CD14-positive monocyte (primary cell): ENCODE measurements around the gene ZNF821. TPM values are rescaled to one million over a fixed set of nuclear protein-coding genes. Genes with fewer than 3 reads are reported as not detected.

Experiments
- DNase-seq, 3 donors: peaks; one replicate each; pipeline ENCODE4 v3.0.0-alpha.2; 2011 to 2022
- H2AFZ ChIP-seq: 2 replicates; pipeline ENCODE4 v1.6.0; 2012; ENCODE audit warnings: mild to moderate bottlenecking, low read depth, low read length, inconsistent platforms; ENCODE audit not compliant: insufficient read depth, poor library complexity, severe bottlenecking
- H3K27ac ChIP-seq, 2 donors: 1 replicate in 1 of 2; 2 replicates in 1 of 2; pipeline ENCODE4 v1.5.1; 2012 to 2013; ENCODE audit warnings: low read length in 2 of 2, control low read depth in 1 of 2, inconsistent platforms in 1 of 2, low read depth in 1 of 2, mild to moderate bottlenecking in 1 of 2
- H3K27me3 ChIP-seq, 2 donors: one replicate each; pipeline versions ENCODE4 v1.6.0 to v1.6.1; 2011 to 2013; ENCODE audit warnings: low read length in 2 of 2; ENCODE audit not compliant: control insufficient read depth in 2 of 2, insufficient read depth in 2 of 2
- H3K36me3 ChIP-seq, 2 donors: replicated peaks in 1 of 2; 1 replicate in 1 of 2; 2 replicates in 1 of 2; pipeline versions ENCODE4 v1.5.1 to v1.6.1; 2012 to 2013; ENCODE audit warnings: low read length in 2 of 2, control low read depth in 1 of 2, inconsistent platforms in 1 of 2, mild to moderate bottlenecking in 1 of 2; ENCODE audit not compliant: insufficient read depth in 2 of 2, control insufficient read depth in 1 of 2
- H3K4me1 ChIP-seq, 2 donors: 1 replicate in 1 of 2; 2 replicates in 1 of 2; pipeline versions ENCODE4 v1.5.1 to v1.6.1; 2012 to 2013; ENCODE audit warnings: low read length in 2 of 2, control low read depth in 1 of 2, inconsistent platforms in 1 of 2, mild to moderate bottlenecking in 1 of 2, moderate library complexity in 1 of 2; ENCODE audit not compliant: insufficient read depth in 2 of 2, control insufficient read depth in 1 of 2
- H3K4me2 ChIP-seq: replicated peaks from 2 replicates; pipeline ENCODE3; 2012; ENCODE audit warnings: low read length, moderate library complexity, mild to moderate bottlenecking; ENCODE audit not compliant: poor library complexity, severe bottlenecking; ENCODE audit errors: extremely low read depth
- H3K4me3 ChIP-seq, 3 experiments: fragments of 200-600 bp in 1 of 3; sonication (generic) in 1 of 3; replicated peaks in 1 of 3; 1 replicate in 2 of 3; 2 replicates in 1 of 3; pipeline ENCODE4 v1.5.1; 2011 to 2013; ENCODE audit warnings: low read length in 3 of 3, mild to moderate bottlenecking in 3 of 3, control low read depth in 2 of 3, low read depth in 2 of 3, inconsistent platforms in 1 of 3, moderate library complexity in 1 of 3
- H3K79me2 ChIP-seq: 2 replicates; pipeline ENCODE4 v1.6.0; 2012; ENCODE audit warnings: mild to moderate bottlenecking, control low read depth, inconsistent platforms, low read length, moderate library complexity; ENCODE audit not compliant: insufficient read depth
- H3K9ac ChIP-seq: 2 replicates; pipeline ENCODE4 v1.6.0; 2017; ENCODE audit warnings: low read length, mild to moderate bottlenecking; ENCODE audit not compliant: insufficient read depth, poor library complexity, severe bottlenecking
- H3K9me3 ChIP-seq, 2 donors: replicated peaks in 1 of 2; 1 replicate in 1 of 2; 2 replicates in 1 of 2; pipeline versions ENCODE4 v1.5.1 to v1.6.1; 2012 to 2013; ENCODE audit warnings: low read length in 2 of 2, control low read depth in 1 of 2; ENCODE audit not compliant: control insufficient read depth in 1 of 2, insufficient read depth in 1 of 2
- H4K20me1 ChIP-seq: 2 replicates; pipeline ENCODE4 v1.6.0; 2012; ENCODE audit warnings: mild to moderate bottlenecking, low read length, control low read depth, moderate library complexity; ENCODE audit not compliant: insufficient read depth
- H3K27ac Mint-ChIP-seq, 7 donors: one replicate each; pipeline ENCODE4 v1.8.0; 2020; ENCODE audit warnings: mild to moderate bottlenecking in 7 of 7, mixed read lengths in 7 of 7, moderate library complexity in 6 of 7, inconsistent platforms in 2 of 7
- H3K27me3 Mint-ChIP-seq, 3 donors: one replicate each; pipeline ENCODE4 v1.8.0; 2021 to 2022; ENCODE audit warnings: low read depth in 3 of 3, mild to moderate bottlenecking in 3 of 3, mixed read lengths in 3 of 3, moderate library complexity in 3 of 3, inconsistent platforms in 1 of 3
- H3K36me3 Mint-ChIP-seq, 2 donors: one replicate each; pipeline ENCODE4 v1.8.0; 2020; ENCODE audit warnings: mixed read lengths in 2 of 2, inconsistent platforms in 1 of 2, mild to moderate bottlenecking in 1 of 2
- H3K4me1 Mint-ChIP-seq: one replicate; pipeline ENCODE4 v1.8.0; 2020; ENCODE audit warnings: mild to moderate bottlenecking, mixed read lengths
- H3K4me3 Mint-ChIP-seq, 2 donors: one replicate each; pipeline ENCODE4 v1.8.0; 2020; ENCODE audit warnings: mild to moderate bottlenecking in 2 of 2, mixed read lengths in 2 of 2, moderate library complexity in 1 of 2
- H3K9me3 Mint-ChIP-seq, 7 donors: one replicate each; pipeline ENCODE4 v1.8.0; 2020 to 2022; ENCODE audit warnings: mixed read lengths in 7 of 7, mild to moderate bottlenecking in 6 of 7, moderate library complexity in 6 of 7, inconsistent platforms in 2 of 7
- WGBS: methylation state at CpG from one replicate; pipeline ENCODE4 v1.1.5; 2013; ENCODE audit warnings: missing lambda C conversion rate; ENCODE audit not compliant: insufficient coverage; 5-methylcytosine and 5-hydroxymethylcytosine counted together
- intact Hi-C, 2 donors: fragments of 100-400 bp; cut with micrococcal nuclease; formaldehyde crosslinking; loops; one replicate each; pipeline versions ENCODE4 v1.15.0 to v1.15.1; 2023
- polyA plus RNA-seq, 3 donors: library from polyadenylated mRNA; depleted of rRNA in 1 of 3; unstranded in 2 of 3; stranded (reverse) in 1 of 3; fragments of 300-500 nt in 2 of 3; fragments of >200 nt in 1 of 3; fragmentation: Illumina TruSeq in 2 of 3; gene quantifications; 1 replicate in 2 of 3; 2 replicates in 1 of 3; pipeline ENCODE4 v1.2.3, GENCODE V29; 2012 to 2021
- TF ChIP-seq, protein P1 (sequence below): fragments of 200-600 bp; IDR thresholded peaks from one replicate; pipeline ENCODE4 v1.8.0; 2022; ENCODE audit warnings: antibody characterized with exemption, mild to moderate bottlenecking

ZNF821 gene
- polyA plus RNA-seq, 3 donors = 3.1 to 5.4 (median 4.9) TPM

DNA sequence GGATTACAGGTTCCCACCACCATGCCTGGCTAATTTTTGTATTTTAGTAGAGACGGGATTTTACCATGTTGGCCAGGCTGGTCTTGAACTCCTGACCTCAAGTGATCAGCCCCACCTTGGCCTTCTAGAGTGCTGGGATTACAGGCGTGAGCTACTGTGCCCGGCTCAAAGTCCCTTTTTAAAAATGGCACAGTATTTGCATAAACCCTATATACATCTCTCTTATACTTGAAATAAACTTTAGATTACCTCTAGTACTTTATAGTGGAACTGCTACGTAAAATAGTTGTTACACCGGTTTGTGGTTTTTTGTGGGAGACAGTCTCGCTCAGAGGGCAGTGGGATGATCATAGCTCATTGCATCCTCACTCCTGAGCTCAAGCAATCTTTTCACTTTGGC lies 47.6 kb upstream of the ZNF821 start:
- Histone ChIP-seq H3K36me3 (peaks cover 49 to 79% of the 10 kb centered on the region in 2 donors), H3K79me2 (peaks cover 23% of the 10 kb centered on the region), H3K27ac (no peak overlapping the region), H3K9ac (no peak overlapping the region), H4K20me1 (peaks cover 76% of the 10 kb centered on the region), H3K4me1 (no peaks in the 10 kb centered on the region), H3K9me3 (no peaks in the 10 kb centered on the region), H3K27me3 (no peaks in the 10 kb centered on the region), H3K4me2 (no peak overlapping the region), H2AFZ (no peak overlapping the region), H3K4me3 (no peak overlapping the region)
- DNase-seq = no peak
- Mint-ChIP-seq H3K4me1 (no peaks in the 10 kb centered on the region), H3K9me3 (no peaks in the 10 kb centered on the region), H3K4me3 (no peak overlapping the region), H3K27ac (no peak overlapping the region), H3K27me3 (no peaks in the 10 kb centered on the region), H3K36me3 (peaks cover 52 to 71% of the 10 kb centered on the region in 2 donors)
- TF ChIP-seq, protein P1, sequence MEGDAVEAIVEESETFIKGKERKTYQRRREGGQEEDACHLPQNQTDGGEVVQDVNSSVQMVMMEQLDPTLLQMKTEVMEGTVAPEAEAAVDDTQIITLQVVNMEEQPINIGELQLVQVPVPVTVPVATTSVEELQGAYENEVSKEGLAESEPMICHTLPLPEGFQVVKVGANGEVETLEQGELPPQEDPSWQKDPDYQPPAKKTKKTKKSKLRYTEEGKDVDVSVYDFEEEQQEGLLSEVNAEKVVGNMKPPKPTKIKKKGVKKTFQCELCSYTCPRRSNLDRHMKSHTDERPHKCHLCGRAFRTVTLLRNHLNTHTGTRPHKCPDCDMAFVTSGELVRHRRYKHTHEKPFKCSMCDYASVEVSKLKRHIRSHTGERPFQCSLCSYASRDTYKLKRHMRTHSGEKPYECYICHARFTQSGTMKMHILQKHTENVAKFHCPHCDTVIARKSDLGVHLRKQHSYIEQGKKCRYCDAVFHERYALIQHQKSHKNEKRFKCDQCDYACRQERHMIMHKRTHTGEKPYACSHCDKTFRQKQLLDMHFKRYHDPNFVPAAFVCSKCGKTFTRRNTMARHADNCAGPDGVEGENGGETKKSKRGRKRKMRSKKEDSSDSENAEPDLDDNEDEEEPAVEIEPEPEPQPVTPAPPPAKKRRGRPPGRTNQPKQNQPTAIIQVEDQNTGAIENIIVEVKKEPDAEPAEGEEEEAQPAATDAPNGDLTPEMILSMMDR = no peak
- WGBS = no CpG with 5 or more reads among the region's 6 CpGs
- intact Hi-C loops = no loop called here

DNA sequence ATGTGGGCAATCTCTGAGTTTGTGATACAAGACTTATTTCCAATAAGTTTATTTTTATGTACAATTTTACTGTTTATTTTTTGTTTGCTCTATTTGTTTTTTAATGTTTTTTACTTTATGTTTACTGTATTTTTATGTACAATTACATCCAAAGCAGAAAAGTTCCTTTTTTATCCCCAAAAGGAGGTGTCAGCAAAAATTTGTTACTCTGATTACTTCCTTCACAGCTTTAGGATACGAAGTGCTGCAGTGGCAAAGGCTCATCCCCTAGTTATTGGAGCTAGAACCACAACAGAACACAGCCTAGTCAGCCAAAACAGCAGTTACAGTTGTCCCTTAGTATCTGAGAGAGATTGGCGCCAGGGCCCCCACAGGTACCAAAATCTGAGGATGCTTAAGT lies 47.0 kb upstream of the ZNF821 start:
- Mint-ChIP-seq H3K27ac (no peak overlapping the region), H3K4me3 (no peak overlapping the region), H3K27me3 (no peaks in the 10 kb centered on the region), H3K4me1 (no peaks in the 10 kb centered on the region), H3K9me3 (no peaks in the 10 kb centered on the region), H3K36me3 (peaks cover 55 to 76% of the 10 kb centered on the region in 2 donors)
- peaks cover 82% of the 10 kb centered on the region for H4K20me1 ChIP-seq
- no peak overlapping the region for H2AFZ ChIP-seq
- peaks cover 23% of the 10 kb centered on the region for H3K79me2 ChIP-seq
- H3K9me3 ChIP-seq = no peaks in the 10 kb centered on the region
- WGBS = 60% methylated on average over 1 of the region's 2 CpGs
- intact Hi-C loops = no loop called here
- no peaks in the 10 kb centered on the region for H3K27me3 ChIP-seq
- DNase-seq = no peak
- no peak overlapping the region for H3K9ac ChIP-seq
- H3K4me1 ChIP-seq = no peaks in the 10 kb centered on the region
- TF ChIP-seq, protein P1 = no peak
- peaks cover 51 to 85% of the 10 kb centered on the region in 2 donors for H3K36me3 ChIP-seq
- H3K27ac ChIP-seq = no peak overlapping the region
- no peak overlapping the region for H3K4me3 ChIP-seq
- no peak overlapping the region for H3K4me2 ChIP-seq
